Naive B cell (primary cell): ENCODE results near the gene SERTAD3. TPM values are rescaled to one million over a fixed set of nuclear protein-coding genes. Genes with fewer than 3 reads are reported as not detected.

Experiments
- ATAC-seq, 2 donors: fragments of 150-1000 bp; cut with Tn5 transposase; 2 replicates each; pipeline ENCODE4 v1.10.0; 2021; ENCODE audit warnings: low read depth in 2 of 2, mild to moderate bottlenecking in 2 of 2, moderate library complexity in 2 of 2
- DNase-seq: peaks from one replicate; pipeline ENCODE4 v3.0.0; 2022
- H3K27ac Mint-ChIP-seq, 6 donors: one replicate each; pipeline ENCODE4 v1.8.0; 2020 to 2022; ENCODE audit warnings: mild to moderate bottlenecking in 6 of 6, mixed read lengths in 6 of 6, moderate library complexity in 5 of 6, inconsistent platforms in 2 of 6
- H3K27me3 Mint-ChIP-seq, 3 donors: one replicate each; pipeline ENCODE4 v1.8.0; 2021 to 2022; ENCODE audit warnings: mixed read lengths in 3 of 3, mild to moderate bottlenecking in 1 of 3
- H3K36me3 Mint-ChIP-seq, 2 donors: one replicate each; pipeline ENCODE4 v1.8.0; 2020 to 2022; ENCODE audit warnings: mixed read lengths in 2 of 2, inconsistent platforms in 1 of 2, mild to moderate bottlenecking in 1 of 2
- H3K4me1 Mint-ChIP-seq, 3 donors: one replicate each; pipeline ENCODE4 v1.8.0; 2020 to 2022; ENCODE audit warnings: mixed read lengths in 3 of 3, inconsistent platforms in 1 of 3, mild to moderate bottlenecking in 1 of 3, moderate library complexity in 1 of 3
- H3K4me3 Mint-ChIP-seq, 8 donors: one replicate each; pipeline ENCODE4 v1.8.0; 2020 to 2022; ENCODE audit warnings: mild to moderate bottlenecking in 8 of 8, mixed read lengths in 8 of 8, moderate library complexity in 8 of 8, inconsistent platforms in 2 of 8
- H3K9me3 Mint-ChIP-seq, 7 donors: one replicate each; pipeline ENCODE4 v1.8.0; 2020 to 2022; ENCODE audit warnings: mixed read lengths in 7 of 7, mild to moderate bottlenecking in 5 of 7, inconsistent platforms in 2 of 7, moderate library complexity in 1 of 7
- polyA plus RNA-seq, 6 donors: library from polyadenylated mRNA; unstranded; fragments of 300-500 nt; fragmentation: Illumina TruSeq; gene quantifications; one replicate each; pipeline ENCODE4 v1.2.3, GENCODE V29; 2021; ENCODE audit warnings: low read depth in 6 of 6

The SERTAD3 gene
- polyA plus RNA-seq, 6 donors from 2014 or later, result 9.8 to 17.6 (median 13.3) TPM

DNA sequence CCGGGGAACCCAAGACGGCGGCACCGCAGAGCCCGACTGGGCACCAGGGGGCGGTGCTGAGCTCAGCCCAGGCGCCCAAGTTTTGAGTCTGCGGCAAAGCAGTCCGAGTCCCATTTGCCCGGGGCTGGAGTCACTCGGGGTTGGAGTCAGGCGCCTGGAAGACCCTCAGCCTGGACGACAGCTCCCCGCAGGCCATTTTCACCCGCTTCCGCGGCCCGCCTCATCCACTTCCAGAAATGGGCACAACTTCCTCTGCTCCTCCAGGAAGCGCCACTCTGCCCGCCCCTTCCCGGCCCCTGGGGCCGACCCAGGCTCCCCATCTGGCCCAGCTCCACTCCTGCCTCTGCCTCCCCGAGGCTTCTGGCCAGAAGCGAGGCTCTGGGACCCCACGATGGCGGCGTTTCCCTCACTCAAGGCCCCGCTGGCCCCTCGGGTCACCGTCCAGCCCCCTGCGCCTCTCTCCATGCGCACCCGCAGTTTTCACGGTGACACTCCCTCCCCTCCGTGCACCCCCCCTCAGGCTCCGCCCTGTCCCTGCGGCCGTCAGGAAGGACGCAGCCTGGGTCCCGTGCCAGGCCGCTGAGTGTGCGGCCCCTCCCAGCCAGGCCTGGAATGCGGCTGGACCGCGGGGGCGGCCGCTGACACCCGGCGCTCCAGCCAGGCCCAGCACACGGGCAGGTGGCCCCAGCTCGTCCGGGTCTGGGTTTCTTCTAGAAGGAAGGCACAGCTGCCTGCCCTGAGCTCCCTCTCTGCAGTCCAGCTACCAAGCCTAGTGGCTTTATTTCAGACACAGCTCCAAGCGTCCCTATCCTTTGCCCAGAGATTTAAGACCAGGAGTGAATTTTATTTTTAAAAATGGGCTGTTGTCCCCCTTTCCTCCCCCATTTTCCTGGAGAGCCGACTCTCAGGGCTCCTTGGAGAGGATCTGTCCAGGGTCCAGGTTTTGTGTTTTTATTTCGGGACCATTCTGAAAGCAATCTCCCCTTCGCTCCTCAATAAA, 23.1 kb downstream of the SERTAD3 start:
- Mint-ChIP-seq H3K36me3 (no peaks in the 10 kb centered on the region), H3K4me1 (peaks cover 26 to 45% (median 33%) of the 10 kb centered on the region in 3 donors), H3K4me3 (peak overlapping the region; percentile 80 to 93 (median 89)), H3K9me3 (no peaks in the 10 kb centered on the region), H3K27me3 (peaks cover 0 to 10% (median 0%) of the 10 kb centered on the region in 3 donors), H3K27ac (peak overlapping the region; percentile 54 to 94 (median 92))
- DNase-seq (peak; percentile 80), ATAC-seq (peak; percentile 56 to 59)

DNA sequence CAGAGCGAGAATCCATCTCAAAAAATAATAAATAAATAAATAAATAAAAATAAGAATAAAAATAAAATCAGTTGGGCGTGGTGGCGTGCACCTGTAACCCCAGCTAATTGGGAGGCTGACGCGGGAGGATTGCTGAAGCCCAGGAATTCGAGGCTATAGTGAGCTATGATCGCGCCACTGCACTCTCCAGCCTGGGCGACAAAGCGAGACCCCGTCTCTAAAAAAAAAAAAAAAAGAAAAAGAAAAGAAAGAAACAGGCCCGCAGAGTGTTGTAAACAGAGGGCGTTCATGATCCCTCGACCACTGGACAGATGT, 23.7 kb downstream of the SERTAD3 start:
- H3K9me3 Mint-ChIP-seq, result no peaks in the 10 kb centered on the region
- peaks cover 24 to 43% (median 34%) of the 10 kb centered on the region in 3 donors for H3K4me1 Mint-ChIP-seq
- peak overlapping the region in 5 of 6 donors; percentile 49 to 94 (median 92) for H3K27ac Mint-ChIP-seq
- H3K4me3 Mint-ChIP-seq, result peak overlapping the region; percentile 80 to 93 (median 89)
- no peaks in the 10 kb centered on the region for H3K36me3 Mint-ChIP-seq
- no peak for DNase-seq
- peaks cover 0 to 10% (median 0%) of the 10 kb centered on the region in 3 donors for H3K27me3 Mint-ChIP-seq
- ATAC-seq, result no peak

DNA sequence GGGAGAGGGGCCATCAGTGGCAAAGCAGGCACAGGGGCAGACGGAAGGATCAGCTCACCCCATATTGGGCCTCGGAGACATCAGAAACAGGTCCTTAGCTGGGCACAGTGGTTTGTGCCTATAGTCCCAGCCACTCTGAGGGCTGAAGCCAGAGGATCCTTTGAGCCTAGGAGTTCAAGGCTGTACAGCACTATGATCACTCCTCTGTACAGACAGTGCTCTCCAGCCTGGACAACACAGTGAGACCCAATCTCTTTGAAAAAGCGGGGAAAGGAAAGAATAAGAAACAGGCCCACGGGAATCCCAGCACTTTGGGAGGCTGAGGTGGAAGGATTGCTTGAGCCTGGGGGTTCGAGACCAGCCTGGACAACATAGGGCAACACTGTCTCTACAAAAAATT, 24.4 kb downstream of the SERTAD3 start:
- ATAC-seq (no peak), DNase-seq (no peak)
- Mint-ChIP-seq H3K9me3 (no peaks in the 10 kb centered on the region), H3K36me3 (no peaks in the 10 kb centered on the region), H3K4me3 (peak overlapping the region in 7 of 8 donors; percentile 35 to 89 (median 77)), H3K27ac (peak overlapping the region in 1 of 6 donors; percentile 67), H3K27me3 (peaks cover 0 to 10% (median 0%) of the 10 kb centered on the region in 3 donors), H3K4me1 (peaks cover 22 to 40% (median 31%) of the 10 kb centered on the region in 3 donors)

DNA sequence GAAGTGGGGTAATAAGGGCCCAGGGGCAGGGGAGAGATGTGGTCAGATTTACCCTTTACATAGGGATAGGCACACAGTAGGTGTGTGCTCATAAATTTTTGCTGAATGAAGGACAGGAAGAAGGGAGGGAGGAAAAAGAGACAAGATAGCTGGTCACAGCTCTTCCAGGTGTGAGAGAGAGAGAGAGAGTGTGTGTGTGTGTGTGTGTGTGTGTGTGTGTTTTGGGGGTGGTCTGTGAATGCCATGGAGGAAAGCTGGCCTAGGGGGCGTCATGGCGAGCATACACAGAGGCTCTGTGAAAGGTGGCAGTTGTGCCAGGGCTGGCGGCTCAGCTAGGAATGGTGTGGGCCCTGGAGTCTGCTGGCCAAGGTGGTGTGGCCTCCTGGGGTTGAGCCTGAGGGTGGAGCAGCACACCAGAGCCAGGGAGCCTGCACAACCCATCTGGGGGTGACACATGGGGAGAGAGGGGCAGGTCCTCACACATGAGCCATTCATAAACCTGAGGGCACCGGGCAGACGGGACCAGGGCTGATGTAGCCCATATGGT, 25.0 kb downstream of the SERTAD3 start:
- Mint-ChIP-seq H3K4me3 (peak overlapping the region; percentile 4 to 89 (median 59)), H3K4me1 (peaks cover 15 to 35% (median 25%) of the 10 kb centered on the region in 3 donors), H3K9me3 (no peaks in the 10 kb centered on the region), H3K36me3 (no peaks in the 10 kb centered on the region), H3K27ac (no peak overlapping the region), H3K27me3 (peaks cover 0 to 10% (median 0%) of the 10 kb centered on the region in 3 donors)
- no peak for DNase-seq
- no peak for ATAC-seq

DNA sequence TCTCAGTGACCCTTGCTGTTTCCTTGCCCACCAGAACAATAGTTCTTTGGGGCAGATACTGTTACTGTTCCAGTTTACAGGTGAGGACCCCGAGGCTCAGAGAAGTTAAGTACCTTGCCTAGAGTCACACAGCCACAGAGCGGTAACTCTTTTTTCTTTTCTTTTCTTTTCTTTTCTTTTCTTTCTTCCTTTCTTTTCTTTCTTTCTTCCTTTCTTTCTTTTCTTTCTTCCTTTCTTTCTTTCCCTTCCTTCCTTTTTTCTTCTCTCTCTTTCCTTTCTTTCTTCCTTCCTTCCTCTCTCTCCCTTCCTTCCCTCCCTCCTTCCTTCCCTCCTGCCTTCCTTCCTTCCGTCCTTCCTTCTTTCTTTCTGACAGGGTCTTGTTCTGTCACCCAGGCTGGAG, 26.1 kb downstream of the SERTAD3 start:
- Mint-ChIP-seq H3K4me3 (peak overlapping the region in 2 of 8 donors; percentile 43 to 61), H3K9me3 (no peaks in the 10 kb centered on the region), H3K4me1 (peaks cover 12 to 33% (median 23%) of the 10 kb centered on the region in 3 donors), H3K36me3 (no peaks in the 10 kb centered on the region), H3K27ac (peak overlapping the region in 2 of 6 donors; percentile 3 to 62), H3K27me3 (peaks cover 0 to 18% (median 8%) of the 10 kb centered on the region in 3 donors)
- no peak for ATAC-seq
- no peak for DNase-seq

DNA sequence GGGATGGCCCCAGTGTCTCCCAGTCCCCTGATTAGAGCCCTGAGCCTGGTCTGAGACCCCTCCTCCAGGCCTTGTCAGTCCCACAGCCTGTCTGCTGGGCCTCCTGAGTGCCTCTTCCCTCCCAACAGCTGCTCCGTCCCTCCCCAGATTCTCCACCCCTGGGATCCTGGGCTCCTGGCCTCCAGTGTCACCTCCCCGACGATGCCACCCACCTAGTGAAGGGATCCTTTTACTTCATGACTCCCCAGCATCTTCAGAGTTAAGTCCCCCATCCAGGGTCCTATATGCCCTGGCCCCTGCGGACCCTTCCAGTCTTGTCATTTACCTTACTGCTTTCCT, 26.5 kb downstream of the SERTAD3 start:
- Mint-ChIP-seq H3K27ac (peak overlapping the region in 4 of 6 donors; percentile 3 to 60 (median 50)), H3K4me3 (peak overlapping the region in 2 of 8 donors; percentile 43 to 61), H3K27me3 (peaks cover 0 to 18% (median 8%) of the 10 kb centered on the region in 3 donors), H3K36me3 (no peaks in the 10 kb centered on the region), H3K9me3 (no peaks in the 10 kb centered on the region), H3K4me1 (peaks cover 12 to 33% (median 23%) of the 10 kb centered on the region in 3 donors)
- DNase-seq, result no peak
- ATAC-seq, result no peak

DNA sequence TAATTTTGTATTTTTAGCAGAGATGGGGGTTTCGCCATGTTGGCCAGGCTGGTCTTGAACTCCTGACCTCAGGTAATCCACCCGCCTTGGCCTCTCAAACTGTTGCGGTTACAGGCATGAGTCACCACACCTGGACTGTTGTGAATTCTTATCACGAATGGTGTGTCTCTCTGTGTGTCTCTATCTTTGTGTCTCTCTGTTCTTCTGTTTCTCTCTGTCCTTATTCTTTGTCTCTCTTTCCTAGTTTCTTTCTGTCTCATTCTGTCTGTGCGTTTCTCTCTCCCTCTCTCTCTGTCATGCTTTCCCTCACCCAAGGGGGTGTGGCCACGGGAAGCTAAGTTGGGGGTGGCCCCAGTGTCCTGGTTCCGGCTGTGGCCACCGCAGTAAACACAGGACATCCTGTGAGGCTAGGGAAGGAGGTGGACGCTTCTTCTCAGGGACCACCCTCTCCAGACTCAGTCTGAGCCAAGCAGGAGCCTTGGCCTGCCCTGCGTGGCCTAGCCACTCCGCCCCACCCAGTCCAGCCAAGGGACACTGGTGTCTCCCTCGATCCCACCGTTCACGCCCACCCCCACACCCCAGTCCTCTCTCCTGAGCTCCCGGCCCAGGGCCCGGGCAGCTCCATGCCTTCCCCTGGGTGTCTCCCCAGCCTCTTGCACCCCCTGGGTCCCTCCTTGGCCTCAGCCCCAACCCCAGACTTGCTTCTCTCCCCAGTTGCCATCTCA, 27.1 kb downstream of the SERTAD3 start:
- H3K4me3 Mint-ChIP-seq, result peak overlapping the region in 1 of 8 donors; percentile 42
- no peak for DNase-seq
- peaks cover 0 to 20% (median 10%) of the 10 kb centered on the region in 3 donors for H3K27me3 Mint-ChIP-seq
- H3K36me3 Mint-ChIP-seq, result no peaks in the 10 kb centered on the region
- peaks cover 12 to 29% (median 23%) of the 10 kb centered on the region in 3 donors for H3K4me1 Mint-ChIP-seq
- no peak for ATAC-seq
- no peaks in the 10 kb centered on the region for H3K9me3 Mint-ChIP-seq
- H3K27ac Mint-ChIP-seq, result peak overlapping the region in 3 of 6 donors; percentile 3 to 60 (median 44)

DNA sequence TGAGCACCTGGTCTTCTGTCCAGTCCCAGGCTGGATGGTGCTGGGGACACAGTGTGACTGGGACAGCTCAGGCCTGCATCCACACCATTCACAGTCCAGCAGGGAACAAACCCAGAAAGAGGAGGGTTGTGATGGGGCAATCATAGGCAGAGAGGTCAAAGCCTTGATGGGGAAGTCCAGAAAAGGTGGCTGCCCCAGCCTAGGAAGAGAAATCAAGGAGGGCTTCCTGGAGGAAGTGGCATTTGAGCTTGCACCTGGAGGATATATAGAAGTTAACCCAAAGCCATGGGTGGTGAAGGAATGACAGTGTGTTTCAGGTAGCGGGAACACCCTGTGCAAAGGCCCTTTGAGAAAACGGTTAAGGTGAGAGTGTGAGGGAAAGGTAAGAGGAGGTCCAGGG, 28.4 kb downstream of the SERTAD3 start:
- H3K9me3 Mint-ChIP-seq, result no peaks in the 10 kb centered on the region
- peaks cover 0 to 27% (median 14%) of the 10 kb centered on the region in 3 donors for H3K27me3 Mint-ChIP-seq
- H3K4me3 Mint-ChIP-seq, result peak overlapping the region in 2 of 8 donors; percentile 6 to 47
- no peak overlapping the region for H3K27ac Mint-ChIP-seq
- peaks cover 11 to 23% (median 22%) of the 10 kb centered on the region in 3 donors for H3K4me1 Mint-ChIP-seq
- no peak for DNase-seq
- no peak for ATAC-seq
- H3K36me3 Mint-ChIP-seq, result no peaks in the 10 kb centered on the region

- Mint-ChIP-seq H3K27ac (no peak overlapping the region), H3K9me3 (no peaks in the 10 kb centered on the region), H3K36me3 (no peaks in the 10 kb centered on the region), H3K27me3 (peaks cover 0 to 27% (median 14%) of the 10 kb centered on the region in 3 donors), H3K4me3 (peak overlapping the region in 1 of 8 donors; percentile 47), H3K4me1 (peaks cover 6 to 22% (median 18%) of the 10 kb centered on the region in 3 donors)
- ATAC-seq (no peak), DNase-seq (no peak)
Observed at GRCh38 chr19:40414542-40415535, 29.3 kb downstream of the SERTAD3 start.

GRCh38 chr19:40413291-40413845, 30.8 kb downstream of the SERTAD3 start, which contains the start of gene PRX:
PRX (minus strand) TSS chr19:40413378; CDS start chr19:40407932, 5,446 bp downstream.
- DNase-seq (no peak), ATAC-seq (no peak)
- Mint-ChIP-seq H3K4me3 (peak within 1 kb of the TSS in 1 of 8 donors; percentile 3), H3K4me1 (peaks cover 6 to 19% (median 12%) of the 10 kb centered on the region in 3 donors), H3K27me3 (peaks cover 0 to 25% (median 14%) of the 10 kb centered on the region in 3 donors), H3K9me3 (no peaks in the 10 kb centered on the region), H3K36me3 (no peaks in the 10 kb centered on the region), H3K27ac (peak within 1 kb of the TSS in 2 of 6 donors; percentile 19 to 56)

- ATAC-seq, result no peak
- H3K27me3 Mint-ChIP-seq, result peaks cover 0 to 20% (median 14%) of the 10 kb centered on the region in 3 donors
- DNase-seq, result no peak
- H3K36me3 Mint-ChIP-seq, result no peaks in the 10 kb centered on the region
- H3K9me3 Mint-ChIP-seq, result no peaks in the 10 kb centered on the region
- peaks cover 8 to 15% (median 11%) of the 10 kb centered on the region in 3 donors for H3K4me1 Mint-ChIP-seq
- no peak overlapping the region for H3K4me3 Mint-ChIP-seq
- H3K27ac Mint-ChIP-seq, result no peak overlapping the region
Observed at GRCh38 chr19:40412866-40413265, 31.3 kb downstream of the SERTAD3 start.
